Astrocyte (in vitro differentiated cells and primary cell): Measurements from ENCODE around the gene PPIE. TPM values are rescaled to one million over a fixed set of nuclear protein-coding genes. Genes with fewer than 3 reads are reported as not detected.

Source experiments
- DNase-seq: peaks from one replicate; pipeline ENCODE4 v3.0.0-alpha.2; 2010; ENCODE audit warnings: low read depth
- FAIRE-seq: peaks from 2 replicates; lab custom pipeline; 2011; peaks lifted over from hg19 to GRCh38; lab: Jason Lieb, UNC
- H2AFZ ChIP-seq: 2 replicates; pipeline ENCODE4 v1.6.0; 2012; ENCODE audit warnings: low read depth, low read length, inconsistent platforms
- H3K27ac ChIP-seq: 2 replicates; pipeline ENCODE4 v1.5.1; 2011; ENCODE audit warnings: low read depth, low read length, inconsistent platforms
- H3K27me3 ChIP-seq: 2 replicates; pipeline ENCODE4 v1.6.0; 2011; ENCODE audit warnings: low read length, inconsistent platforms; ENCODE audit not compliant: insufficient read depth
- H3K36me3 ChIP-seq: 2 replicates; pipeline ENCODE4 v1.5.1; 2011; ENCODE audit warnings: low read length, inconsistent platforms; ENCODE audit not compliant: insufficient read depth
- H3K4me1 ChIP-seq: 2 replicates; pipeline ENCODE4 v1.5.1; 2011; ENCODE audit warnings: low read length, inconsistent platforms; ENCODE audit not compliant: insufficient read depth
- H3K4me2 ChIP-seq: 2 replicates; pipeline ENCODE4 v1.6.0; 2012; ENCODE audit warnings: low read length, inconsistent platforms
- H3K4me3 ChIP-seq: 2 replicates; pipeline ENCODE4 v1.5.1; 2011; ENCODE audit warnings: low read depth, mild to moderate bottlenecking, low read length, inconsistent platforms; ENCODE audit not compliant: insufficient read depth
- H3K79me2 ChIP-seq: 2 replicates; pipeline ENCODE4 v1.6.0; 2012; ENCODE audit warnings: mild to moderate bottlenecking, low read length, inconsistent platforms; ENCODE audit not compliant: insufficient read depth
- H3K9ac ChIP-seq: 2 replicates; pipeline ENCODE4 v1.6.0; 2012; ENCODE audit warnings: mild to moderate bottlenecking, low read length, inconsistent platforms
- H3K9me3 ChIP-seq: 2 replicates; pipeline ENCODE4 v1.5.1; 2012; ENCODE audit warnings: low read depth, mild to moderate bottlenecking, low read length, inconsistent platforms; ENCODE audit not compliant: insufficient read depth
- H4K20me1 ChIP-seq: 2 replicates; pipeline ENCODE4 v1.6.0; 2012; ENCODE audit warnings: low read length, inconsistent platforms; ENCODE audit not compliant: insufficient read depth
- H3K27ac Mint-ChIP-seq: one replicate; pipeline ENCODE4 v1.8.0; 2021; ENCODE audit warnings: mild to moderate bottlenecking, mixed read lengths; ENCODE audit not compliant: unreplicated experiment
- H3K27me3 Mint-ChIP-seq: one replicate; pipeline ENCODE4 v1.8.0; 2021; ENCODE audit warnings: low read depth, mixed read lengths; ENCODE audit not compliant: unreplicated experiment
- H3K36me3 Mint-ChIP-seq: one replicate; pipeline ENCODE4 v1.8.0; 2021; ENCODE audit warnings: low read depth, mixed read lengths; ENCODE audit not compliant: unreplicated experiment
- H3K4me1 Mint-ChIP-seq: one replicate; pipeline ENCODE4 v1.8.0; 2021; ENCODE audit warnings: low read depth, mixed read lengths; ENCODE audit not compliant: unreplicated experiment
- H3K4me3 Mint-ChIP-seq: one replicate; pipeline ENCODE4 v1.8.0; 2021; ENCODE audit warnings: mild to moderate bottlenecking, moderate library complexity, mixed read lengths; ENCODE audit not compliant: unreplicated experiment
- H3K9me3 Mint-ChIP-seq: one replicate; pipeline ENCODE4 v1.8.0; 2021; ENCODE audit warnings: mild to moderate bottlenecking, mixed read lengths; ENCODE audit not compliant: unreplicated experiment
- EZH2 ChIP-seq: IDR thresholded peaks from 2 replicates; pipeline ENCODE4 v1.6.1; 2012; ENCODE audit warnings: mild to moderate bottlenecking, low read length, inconsistent platforms; ENCODE audit not compliant: insufficient read depth
- total RNA-seq: library from RNA; stranded (reverse); gene quantifications from 2 replicates; pipeline ENCODE4 v1.2.1, GENCODE V29; 2021
- TF ChIP-seq, protein P1 (sequence below): IDR thresholded peaks from 2 replicates; pipeline ENCODE4 v1.5.1; 2011; ENCODE audit warnings: low read depth, mild to moderate bottlenecking, inconsistent platforms, low read length, moderate library complexity; ENCODE audit not compliant: insufficient read depth

Gene PPIE
- total RNA-seq, 1 donor from 2014 or later = 33.7 TPM

- Mint-ChIP-seq H3K4me3 (no peak overlapping the region), H3K4me1 (no peaks in the 10 kb centered on the region), H3K36me3 (peaks cover 3% of the 10 kb centered on the region), H3K9me3 (no peaks in the 10 kb centered on the region), H3K27me3 (peaks cover 71% of the 10 kb centered on the region), H3K27ac (no peak overlapping the region)
- Histone ChIP-seq H3K36me3 (no peaks in the 10 kb centered on the region), H3K27ac (no peak overlapping the region), H3K9me3 (no peaks in the 10 kb centered on the region), H2AFZ (no peak overlapping the region), H3K79me2 (no peaks in the 10 kb centered on the region), H3K9ac (no peak overlapping the region), H3K27me3 (peaks cover 55% of the 10 kb centered on the region), H3K4me3 (no peak overlapping the region), H3K4me2 (no peak overlapping the region), H4K20me1 (no peaks in the 10 kb centered on the region), H3K4me1 (no peaks in the 10 kb centered on the region)
- TF ChIP-seq, protein P1, sequence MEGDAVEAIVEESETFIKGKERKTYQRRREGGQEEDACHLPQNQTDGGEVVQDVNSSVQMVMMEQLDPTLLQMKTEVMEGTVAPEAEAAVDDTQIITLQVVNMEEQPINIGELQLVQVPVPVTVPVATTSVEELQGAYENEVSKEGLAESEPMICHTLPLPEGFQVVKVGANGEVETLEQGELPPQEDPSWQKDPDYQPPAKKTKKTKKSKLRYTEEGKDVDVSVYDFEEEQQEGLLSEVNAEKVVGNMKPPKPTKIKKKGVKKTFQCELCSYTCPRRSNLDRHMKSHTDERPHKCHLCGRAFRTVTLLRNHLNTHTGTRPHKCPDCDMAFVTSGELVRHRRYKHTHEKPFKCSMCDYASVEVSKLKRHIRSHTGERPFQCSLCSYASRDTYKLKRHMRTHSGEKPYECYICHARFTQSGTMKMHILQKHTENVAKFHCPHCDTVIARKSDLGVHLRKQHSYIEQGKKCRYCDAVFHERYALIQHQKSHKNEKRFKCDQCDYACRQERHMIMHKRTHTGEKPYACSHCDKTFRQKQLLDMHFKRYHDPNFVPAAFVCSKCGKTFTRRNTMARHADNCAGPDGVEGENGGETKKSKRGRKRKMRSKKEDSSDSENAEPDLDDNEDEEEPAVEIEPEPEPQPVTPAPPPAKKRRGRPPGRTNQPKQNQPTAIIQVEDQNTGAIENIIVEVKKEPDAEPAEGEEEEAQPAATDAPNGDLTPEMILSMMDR = no peak
- TF ChIP-seq EZH2 = no peak
- FAIRE-seq (no peak), DNase-seq (no peak)
Measured at GRCh38 chr1:39722495-39722894, 16.2 kb upstream of the PPIE start.

DNA sequence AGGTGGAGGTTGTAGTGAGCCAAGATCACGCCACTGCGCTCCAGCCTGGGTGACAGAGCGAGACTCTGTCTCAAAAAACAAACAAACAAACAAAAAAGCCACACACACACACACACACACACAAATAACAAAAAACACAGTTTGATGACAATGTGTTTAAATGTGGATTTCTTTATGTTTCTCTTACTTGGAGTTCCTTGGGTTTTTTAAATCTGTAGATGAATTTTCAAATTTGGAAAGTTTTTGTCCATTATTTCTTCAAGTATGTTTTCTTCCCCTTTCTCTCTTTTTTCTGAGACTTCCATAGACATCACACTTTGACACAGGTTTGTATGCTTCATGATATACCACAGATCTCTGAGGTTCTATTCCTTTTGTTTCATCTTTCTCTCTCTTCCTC lies 12.1 kb upstream of the PPIE start:
- TF ChIP-seq, protein P1 = no peak
- TF ChIP-seq EZH2 = no peak
- Mint-ChIP-seq H3K27me3 (peaks cover 79% of the 10 kb centered on the region), H3K36me3 (peaks cover 3% of the 10 kb centered on the region), H3K9me3 (no peaks in the 10 kb centered on the region), H3K4me1 (peaks cover 7% of the 10 kb centered on the region), H3K4me3 (no peak overlapping the region), H3K27ac (no peak overlapping the region)
- H3K9me3 ChIP-seq = no peaks in the 10 kb centered on the region
- no peaks in the 10 kb centered on the region for H3K4me1 ChIP-seq
- H3K36me3 ChIP-seq = no peaks in the 10 kb centered on the region
- no peak overlapping the region for H3K4me3 ChIP-seq
- no peaks in the 10 kb centered on the region for H3K79me2 ChIP-seq
- H3K27me3 ChIP-seq = peaks cover 70% of the 10 kb centered on the region
- DNase-seq = no peak
- no peak for FAIRE-seq
- no peak overlapping the region for H3K4me2 ChIP-seq
- no peak overlapping the region for H3K27ac ChIP-seq
- H4K20me1 ChIP-seq = no peaks in the 10 kb centered on the region
- no peak overlapping the region for H3K9ac ChIP-seq
- H2AFZ ChIP-seq = no peak overlapping the region

GRCh38 chr1:39727221-39727931 lies 11.3 kb upstream of the PPIE start:
- Histone ChIP-seq H3K36me3 (no peaks in the 10 kb centered on the region), H3K4me1 (no peaks in the 10 kb centered on the region), H3K9ac (no peak overlapping the region), H3K9me3 (no peaks in the 10 kb centered on the region), H3K4me3 (no peak overlapping the region), H2AFZ (no peak overlapping the region), H3K27me3 (peaks cover 67% of the 10 kb centered on the region), H4K20me1 (no peaks in the 10 kb centered on the region), H3K79me2 (no peaks in the 10 kb centered on the region), H3K27ac (no peak overlapping the region), H3K4me2 (no peak overlapping the region)
- peaks cover 7% of the 10 kb centered on the region for H3K4me1 Mint-ChIP-seq
- H3K9me3 Mint-ChIP-seq = no peaks in the 10 kb centered on the region
- peaks cover 74% of the 10 kb centered on the region for H3K27me3 Mint-ChIP-seq
- DNase-seq = no peak
- TF ChIP-seq, protein P1 = no peak
- TF ChIP-seq EZH2 = no peak
- FAIRE-seq = no peak
- peaks cover 3% of the 10 kb centered on the region for H3K36me3 Mint-ChIP-seq
- H3K27ac Mint-ChIP-seq = no peak overlapping the region
- no peak overlapping the region for H3K4me3 Mint-ChIP-seq
